Stimulated activated CD8-positive, alpha-beta memory T cell treated with anti-CD3 and anti-CD28 coated beads, Interleukin-7, amount 100 ng/mL, for 1 hour (primary cell): Measurements from ENCODE around the gene SFRP4.
"Not testable (repeated sequence)": the region's sequence is repeated elsewhere in the genome, so short reads cannot be mapped to it uniquely, and the experiment has no call there.

Source experiments
- DNase-seq, 2 donors: peaks; one replicate each; pipeline ENCODE4 v3.0.0-alpha.2; 2020; ENCODE audit warnings: low read depth in 2 of 2

SFRP4 gene

GRCh38 chr7:37916673-37917660 is at the start of gene SFRP4:
Gene SFRP4, minus strand, starts transcription at chr7:37916817. Its CDS starts 280 bp downstream, at chr7:37916537.
- DNase-seq = no peak

DNA sequence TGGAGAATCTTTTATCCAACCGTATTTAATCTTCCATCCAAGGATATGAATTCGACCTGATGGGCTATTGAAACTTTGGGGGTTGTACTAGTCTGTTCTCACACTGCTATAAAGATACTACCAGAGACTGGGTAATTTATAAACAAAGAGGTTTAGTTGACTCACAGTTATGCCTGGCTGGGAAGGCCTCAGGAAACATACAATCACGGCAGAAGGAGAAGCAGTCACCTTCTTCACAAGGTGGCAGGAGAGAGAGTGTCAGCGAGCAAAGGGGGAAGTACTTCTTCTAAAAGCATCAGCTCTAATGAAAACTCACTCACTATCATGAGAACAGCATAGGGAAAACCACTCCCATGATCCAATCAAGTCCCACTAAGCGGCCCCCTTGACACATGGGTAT is 47.6 kb upstream of the SFRP4 start:
- DNase-seq = no peak

- no peak for DNase-seq
Observed at GRCh38 chr7:37961251-37961650, 44.6 kb upstream of the SFRP4 start.

- no peak for DNase-seq
Observed at GRCh38 chr7:37960483-37960882, 43.9 kb upstream of the SFRP4 start.

GRCh38 chr7:37957221-37957970 is 40.8 kb upstream of the SFRP4 start:
- no peak for DNase-seq

GRCh38 chr7:37956791-37957190 is 40.2 kb upstream of the SFRP4 start:
- DNase-seq = no peak

DNA sequence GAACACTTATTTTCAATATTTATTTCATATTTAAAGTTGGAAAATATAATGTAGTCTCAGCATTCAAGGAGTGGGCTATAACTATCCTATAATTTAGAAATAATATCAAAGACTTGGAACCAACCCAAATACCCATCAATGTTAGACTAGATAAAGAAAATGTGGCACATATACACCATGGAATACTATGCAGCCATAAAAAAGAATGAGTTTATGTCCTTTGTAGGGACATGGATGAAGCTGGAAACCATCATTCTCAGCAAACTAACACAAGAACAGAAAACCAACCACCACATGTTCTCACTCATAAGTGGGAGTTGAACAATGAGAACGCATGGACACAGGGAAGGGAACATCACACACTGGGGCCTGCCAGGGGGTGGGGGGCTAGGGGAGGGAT is 37.6 kb upstream of the SFRP4 start:
- not testable (repeated sequence) for DNase-seq

GRCh38 chr7:37952240-37952639 is 35.6 kb upstream of the SFRP4 start:
- no peak for DNase-seq

- DNase-seq = no peak
Observed at GRCh38 chr7:37947941-37948210, 31.3 kb upstream of the SFRP4 start.

DNA sequence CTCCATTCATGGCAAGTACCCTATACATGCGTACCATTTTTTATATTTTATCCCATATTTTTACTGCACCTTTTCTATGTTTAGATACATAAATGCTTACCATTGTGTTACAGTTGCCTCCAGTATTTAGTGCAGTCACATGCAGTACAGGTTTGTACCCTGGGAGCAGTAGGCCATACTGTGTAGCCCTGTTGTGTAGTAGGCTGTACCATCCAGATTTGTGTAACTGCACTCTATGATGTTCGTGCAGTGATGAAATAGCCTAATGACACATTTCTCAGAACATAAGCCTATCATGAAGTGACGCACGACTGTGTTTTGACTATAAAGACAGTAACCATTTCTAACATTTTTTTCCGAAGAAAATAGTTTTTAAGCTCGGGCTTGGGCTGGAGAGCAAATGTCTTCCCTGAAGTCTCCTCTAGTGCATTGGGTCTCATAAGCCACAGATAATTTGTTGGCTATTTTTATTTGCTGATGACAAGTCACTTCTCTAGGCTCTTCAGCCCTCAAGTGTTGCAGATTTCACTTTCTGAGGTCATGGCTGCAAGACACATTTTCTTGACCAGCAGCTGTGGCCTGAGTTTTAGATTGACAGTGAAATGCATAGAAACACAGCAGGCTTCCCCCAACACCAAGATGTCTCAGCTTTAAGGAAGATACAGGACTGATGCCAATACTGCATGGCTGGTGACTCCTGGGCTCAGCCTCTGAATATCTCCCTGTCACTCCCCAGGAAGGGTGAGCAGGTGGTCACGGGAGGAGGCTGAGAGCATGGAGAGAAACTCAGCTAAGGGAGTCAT is 30.7 kb upstream of the SFRP4 start:
- no peak for DNase-seq

GRCh38 chr7:37945336-37945735 is 28.7 kb upstream of the SFRP4 start:
- no peak for DNase-seq

DNA sequence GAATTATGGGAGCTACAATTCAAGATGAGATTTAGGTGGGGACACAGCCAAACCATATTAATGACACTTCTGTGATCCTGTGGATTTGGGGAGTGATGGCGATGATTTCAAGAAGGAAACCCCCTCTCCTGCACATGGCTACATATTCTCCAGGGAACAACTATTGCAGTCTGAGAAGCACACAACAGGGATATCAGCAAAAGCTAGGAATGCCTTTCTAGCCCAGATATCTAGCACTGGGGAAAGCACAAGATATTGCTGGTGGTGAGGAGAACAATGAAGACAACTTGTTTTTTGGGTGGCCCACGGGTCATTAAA is 28.1 kb upstream of the SFRP4 start:
- DNase-seq = no peak

DNA sequence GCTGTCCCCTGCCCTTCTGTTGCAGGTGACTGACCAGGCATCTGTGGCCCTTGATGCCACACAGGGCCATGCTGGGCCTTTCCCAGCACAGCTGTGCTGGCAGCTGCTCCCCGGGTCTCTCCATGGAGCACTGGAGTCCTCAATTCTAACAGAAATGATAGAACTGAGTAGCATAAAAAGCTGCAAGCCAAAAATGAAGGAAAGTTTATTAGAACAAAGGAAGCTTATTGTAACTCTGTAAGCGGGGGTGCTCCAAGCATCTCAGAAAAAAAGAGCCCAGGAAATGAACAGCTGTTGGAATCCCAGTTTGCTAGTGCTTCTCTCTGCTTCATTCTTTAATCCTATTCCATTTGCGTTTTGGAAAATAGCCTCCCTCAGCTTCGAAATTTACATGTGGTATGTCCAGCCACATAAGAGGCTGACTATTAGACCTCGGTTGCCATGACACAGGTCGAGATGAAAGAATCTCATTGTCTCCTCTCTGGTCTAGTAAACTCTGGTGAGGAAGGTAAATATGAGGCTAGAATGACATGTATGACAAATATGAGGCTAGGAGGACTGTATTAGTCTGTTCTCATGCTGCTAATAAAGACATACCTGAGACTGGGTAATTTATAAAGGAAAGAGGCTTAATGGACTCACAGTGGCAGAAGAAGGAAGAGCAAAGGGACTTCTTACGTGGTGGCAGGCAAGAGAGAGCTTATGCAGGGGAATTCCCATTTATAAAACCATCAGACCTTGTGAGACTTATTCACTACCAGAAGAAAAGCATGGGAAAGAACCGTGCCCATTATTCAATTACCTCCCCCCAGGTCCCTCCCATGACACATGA is 27.5 kb upstream of the SFRP4 start:
- DNase-seq = no peak

- no peak for DNase-seq
Observed at GRCh38 chr7:37942934-37943610, 26.5 kb upstream of the SFRP4 start.

- DNase-seq = no peak
Observed at GRCh38 chr7:37933018-37933566, 16.5 kb upstream of the SFRP4 start.

- no peak for DNase-seq
Observed at GRCh38 chr7:37932543-37932942, 15.9 kb upstream of the SFRP4 start.

- DNase-seq = no peak
Observed at GRCh38 chr7:37930226-37930948, 13.8 kb upstream of the SFRP4 start.

- DNase-seq = no peak
Observed at GRCh38 chr7:37928878-37929277, 12.3 kb upstream of the SFRP4 start.

- no peak for DNase-seq
Observed at GRCh38 chr7:37927773-37928444, 11.3 kb upstream of the SFRP4 start.
